Activated CD8-positive, alpha-beta memory T cell treated with anti-CD3 and anti-CD28 coated beads, Interleukin-2, amount 50 U/mL, for 48 hours (primary cell): ENCODE results near the gene LYZL1.
"Not testable (repeated sequence)": the region's sequence is repeated elsewhere in the genome, so short reads cannot be mapped to it uniquely, and the experiment has no call there.

Experiments
- DNase-seq: peaks from one replicate; pipeline ENCODE4 v3.0.0-alpha.2; 2020

LYZL1 gene

DNA sequence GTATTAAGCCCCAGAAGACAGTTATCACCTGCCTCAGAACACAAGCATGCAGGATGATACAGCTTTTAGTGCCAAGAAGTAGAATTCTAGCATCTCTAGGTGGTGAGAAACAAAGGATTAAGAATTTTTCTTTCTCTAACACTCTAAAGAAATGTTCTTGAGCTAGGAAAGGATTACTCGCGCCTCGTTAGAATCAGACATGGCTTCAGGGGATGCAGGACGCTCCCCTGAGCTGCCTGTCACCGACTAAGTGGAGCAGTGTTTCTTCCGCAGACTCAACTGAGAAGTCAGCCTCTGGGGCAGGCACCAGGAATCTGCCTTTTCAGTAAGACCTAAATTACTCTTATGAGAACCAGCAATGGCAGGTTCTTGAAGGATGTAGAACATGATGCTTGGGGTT, at the start of gene LYZL1:
Gene LYZL1 (plus strand): TSS at position 165 of the 400 bp plus-strand sequence. CDS start 2,798 bp downstream, outside the sequence.
- not testable (repeated sequence) for DNase-seq

DNA sequence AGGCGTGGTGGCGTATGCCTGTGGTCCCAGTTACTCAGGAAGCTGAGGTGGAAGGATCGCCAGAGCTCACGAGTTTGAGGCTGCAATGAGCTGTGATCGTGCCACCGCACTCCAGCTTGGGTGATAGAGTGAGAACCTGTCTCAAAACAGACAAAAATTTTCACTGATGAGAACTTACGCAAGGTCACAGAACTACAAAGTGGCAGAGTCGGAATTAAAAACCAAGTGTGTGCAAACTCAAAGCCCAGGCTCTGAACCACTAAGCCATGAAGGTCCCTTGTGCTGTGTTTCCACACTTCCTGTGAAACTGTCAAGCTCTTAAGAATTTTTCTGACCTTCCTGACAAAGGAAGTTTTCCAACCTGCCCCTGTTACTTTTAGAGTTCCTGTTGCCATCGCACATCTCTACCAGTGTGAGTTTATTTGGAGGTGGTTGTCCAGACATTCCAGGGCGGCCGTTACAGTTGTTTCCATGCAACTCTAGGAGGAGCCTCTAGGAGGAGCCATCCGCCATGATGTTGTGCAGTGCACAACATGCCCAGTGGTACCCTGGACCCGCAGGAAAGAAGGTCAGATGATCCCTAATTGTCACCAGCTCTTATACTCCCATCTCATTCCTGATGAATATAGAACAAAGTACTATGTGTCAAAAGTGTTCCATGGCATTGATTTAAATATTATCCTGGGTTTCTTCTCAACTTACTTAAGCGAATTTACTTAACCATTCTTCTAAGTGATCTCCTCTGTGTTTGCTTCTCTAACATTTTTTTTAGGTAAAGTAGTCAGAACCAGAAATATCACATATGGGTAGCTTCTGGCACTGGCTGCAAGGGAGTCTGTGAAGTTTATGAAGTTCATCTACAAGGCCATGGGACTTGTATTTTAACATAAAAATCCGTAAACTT, 49.0 kb upstream of the LYZL1 start:
- DNase-seq: no peak

DNA sequence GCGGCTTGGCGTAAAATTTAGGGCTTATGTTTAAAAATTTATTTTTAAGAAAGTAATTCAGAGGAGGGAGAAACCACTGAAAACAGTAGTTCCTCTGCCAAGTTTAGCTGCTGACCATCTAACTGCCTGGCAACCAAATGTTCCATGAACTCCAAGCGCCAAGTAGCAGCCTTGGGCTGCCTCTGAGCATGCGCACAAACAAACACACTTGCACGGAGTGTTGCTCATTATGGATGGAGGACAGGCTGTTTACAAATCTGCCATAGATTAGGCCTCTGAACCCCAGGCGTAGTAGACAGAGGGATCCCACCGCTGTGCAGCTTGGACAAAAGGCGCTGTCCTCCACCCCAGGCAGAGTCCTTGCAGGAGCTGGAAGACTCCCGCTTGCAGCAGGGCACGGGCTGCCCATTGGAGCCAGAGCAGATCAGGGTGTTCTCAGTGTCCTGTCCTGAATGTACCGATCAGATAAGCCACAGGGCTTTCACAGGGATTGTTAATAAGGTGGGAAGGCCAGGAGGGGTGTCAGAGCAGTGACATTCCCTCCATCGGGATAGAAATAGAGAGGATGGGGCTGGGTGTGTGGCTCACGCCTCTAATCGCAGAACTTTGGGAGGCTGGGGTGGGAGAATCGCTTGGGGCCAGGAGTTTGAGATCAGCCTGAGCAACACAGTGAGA, 47.7 kb upstream of the LYZL1 start:
- DNase-seq: no peak

DNA sequence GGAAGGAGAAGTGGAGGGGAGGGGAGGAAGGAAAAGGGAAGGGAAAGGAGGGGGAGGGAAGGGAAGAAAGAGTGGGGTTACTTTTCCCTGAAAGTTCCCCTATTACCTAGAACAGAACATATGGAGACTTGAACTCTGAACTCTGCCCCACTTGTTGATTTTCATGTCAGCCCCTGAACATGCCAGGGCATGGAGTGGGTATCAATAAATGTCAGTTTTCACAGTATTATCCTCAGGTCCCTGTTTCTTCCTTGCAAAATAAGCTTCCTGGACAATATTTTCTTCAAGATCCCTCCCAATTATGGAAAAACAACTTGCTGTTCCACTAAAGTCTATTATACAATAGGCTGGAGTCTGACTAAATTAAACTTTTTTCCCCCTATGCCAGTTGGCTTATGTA, 46.9 kb upstream of the LYZL1 start:
- DNase-seq: no peak

DNA sequence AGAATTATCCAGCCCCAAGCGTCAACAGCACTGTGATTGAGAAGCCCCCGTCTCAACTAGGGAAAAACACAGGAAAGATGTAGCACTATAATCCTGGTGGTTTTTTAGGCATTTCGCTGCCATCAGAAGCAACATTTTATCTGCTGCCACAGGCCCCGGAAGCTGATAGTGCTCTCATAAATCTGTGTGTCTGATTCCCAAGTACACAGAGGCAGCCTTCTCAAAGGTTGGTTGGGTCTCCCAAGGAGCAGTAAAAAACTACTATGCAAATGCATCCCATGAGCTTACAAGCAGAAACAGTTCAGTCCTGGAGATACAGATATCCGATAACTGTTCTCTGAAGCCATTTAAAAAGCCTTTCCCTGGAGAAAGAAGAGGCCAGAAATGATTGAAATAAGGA, 45.8 kb upstream of the LYZL1 start:
- DNase-seq: no peak

DNA sequence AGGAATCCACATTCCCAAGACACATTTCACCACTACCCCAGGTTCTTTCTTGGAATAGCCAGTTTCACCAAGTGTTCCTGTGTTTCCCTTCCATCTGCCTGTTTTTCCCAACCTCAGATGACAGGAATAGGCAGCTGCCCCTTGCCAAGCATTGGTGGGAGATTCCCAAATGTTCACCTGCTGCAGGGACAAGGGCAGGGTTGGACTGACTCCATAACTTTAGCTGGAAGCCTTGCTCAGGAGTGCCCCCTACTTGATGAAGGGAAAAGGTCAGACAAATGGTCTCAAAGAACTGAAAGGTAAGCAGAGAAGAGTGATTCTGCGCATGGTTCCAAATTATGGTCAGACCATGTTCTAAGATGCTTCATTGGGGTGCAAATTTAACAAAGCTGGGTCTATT, 45.1 kb upstream of the LYZL1 start:
- no peak for DNase-seq

DNA sequence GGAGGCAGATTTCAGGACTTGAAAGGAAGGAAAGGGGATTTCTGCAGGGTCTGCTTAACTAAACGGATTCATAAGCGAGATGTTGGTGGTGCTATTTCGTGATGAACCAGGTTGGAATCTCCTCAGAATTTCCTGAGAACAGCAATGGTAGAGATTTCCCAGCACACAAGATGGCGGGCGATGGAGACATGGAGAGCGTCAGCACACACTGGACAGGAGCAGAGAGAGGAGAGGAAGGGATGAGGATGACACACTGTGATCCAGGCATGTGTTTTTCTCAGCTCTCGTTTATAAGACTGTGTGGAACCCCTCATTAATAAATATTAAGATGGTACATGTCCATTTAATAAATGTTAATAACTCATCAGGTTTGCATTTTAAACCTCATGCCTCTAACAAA, 43.9 kb upstream of the LYZL1 start:
- no peak for DNase-seq

DNA sequence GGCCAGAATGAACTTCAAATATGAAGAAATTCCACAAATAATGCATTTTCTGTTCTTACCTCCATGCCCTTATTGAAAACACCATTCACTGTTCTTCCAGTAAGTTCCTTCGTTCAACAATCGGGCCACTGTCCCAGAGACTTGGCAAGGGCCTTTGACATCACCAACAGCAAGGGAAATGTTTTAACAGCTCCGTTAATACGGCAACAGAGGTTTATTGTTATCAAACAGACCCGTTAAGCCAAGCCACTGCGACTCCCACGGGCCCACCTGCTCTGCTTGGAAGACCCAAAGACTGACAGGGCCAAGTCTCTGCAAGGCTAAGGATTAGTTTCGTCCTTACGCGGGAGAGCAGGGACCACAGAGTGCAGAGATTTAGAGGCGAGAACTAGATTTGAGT, 43.4 kb upstream of the LYZL1 start:
- no peak for DNase-seq

DNA sequence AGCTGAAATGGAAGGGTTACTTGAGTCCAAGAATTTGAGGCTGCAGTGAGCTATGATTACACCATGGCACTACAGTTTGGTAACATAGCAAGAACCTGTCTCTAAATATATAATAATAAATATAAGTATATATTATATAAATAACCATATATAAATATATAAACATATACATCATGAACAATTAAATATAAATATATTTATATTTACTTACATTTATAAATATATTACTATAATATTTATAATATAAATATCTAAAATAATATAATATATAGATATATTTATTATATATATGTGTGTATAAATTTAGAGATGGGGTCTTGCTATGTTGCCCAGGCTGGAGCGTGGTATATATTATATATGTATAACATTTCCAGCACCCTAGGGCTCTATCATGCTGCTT, 42.4 kb upstream of the LYZL1 start:
- DNase-seq: no peak

DNA sequence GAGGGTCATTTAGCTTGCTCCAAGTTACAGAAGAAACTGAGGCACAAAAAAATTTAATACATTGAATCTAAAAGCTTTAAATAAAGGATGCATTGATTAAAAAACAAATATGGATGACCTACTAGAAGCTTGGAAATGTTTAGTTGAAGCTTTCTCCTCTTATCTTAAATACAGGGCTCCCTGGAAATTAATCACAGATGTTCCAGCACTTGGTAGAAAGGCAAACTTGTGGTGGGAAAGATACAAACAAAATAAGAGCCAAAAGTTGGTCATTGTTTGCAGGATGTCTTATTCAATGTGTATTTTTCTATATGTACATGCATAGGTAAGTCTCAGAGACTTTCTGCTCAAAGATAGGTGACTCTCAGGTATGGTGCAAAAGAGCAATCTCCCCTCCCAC, 40.7 kb upstream of the LYZL1 start:
- no peak for DNase-seq

DNA sequence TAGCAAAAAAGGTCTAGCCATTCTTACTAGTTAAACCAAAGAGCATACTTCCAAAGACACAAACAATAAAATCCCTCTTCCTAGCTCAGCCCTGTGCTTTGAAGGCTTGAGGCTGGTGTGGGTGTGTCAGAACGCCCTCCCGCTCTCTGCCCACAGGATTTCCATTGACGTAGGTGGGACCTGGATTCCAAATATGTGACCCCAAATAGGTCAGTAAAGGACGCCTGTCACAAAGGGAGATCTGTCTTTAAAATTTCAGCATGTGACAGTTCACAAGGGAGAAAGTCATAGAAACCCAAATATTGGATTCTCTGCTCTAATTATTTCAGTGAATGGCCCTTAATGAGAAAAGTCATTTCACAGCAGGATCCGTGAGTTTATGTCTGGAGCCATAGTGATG, 39.9 kb upstream of the LYZL1 start:
- no peak for DNase-seq

DNA sequence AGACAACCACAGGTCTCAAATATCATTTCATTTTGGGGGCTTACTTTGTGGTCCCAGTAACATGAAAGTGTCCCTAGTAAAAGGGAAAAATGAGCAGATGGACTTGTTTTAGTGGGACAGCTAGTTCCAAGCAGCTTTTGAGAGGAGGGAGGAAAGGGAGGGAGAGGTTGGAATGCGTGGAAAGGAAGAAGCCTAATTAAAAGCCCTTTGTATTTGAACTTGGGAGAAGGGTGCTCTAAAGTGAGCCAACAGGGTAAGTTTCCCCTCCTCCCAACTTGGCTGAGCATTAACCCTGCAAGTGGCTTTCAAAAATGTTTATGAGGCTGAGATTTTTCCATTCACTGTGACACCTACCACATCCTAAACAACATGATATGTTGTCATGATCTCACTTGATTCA, 38.8 kb upstream of the LYZL1 start:
- DNase-seq: no peak

DNA sequence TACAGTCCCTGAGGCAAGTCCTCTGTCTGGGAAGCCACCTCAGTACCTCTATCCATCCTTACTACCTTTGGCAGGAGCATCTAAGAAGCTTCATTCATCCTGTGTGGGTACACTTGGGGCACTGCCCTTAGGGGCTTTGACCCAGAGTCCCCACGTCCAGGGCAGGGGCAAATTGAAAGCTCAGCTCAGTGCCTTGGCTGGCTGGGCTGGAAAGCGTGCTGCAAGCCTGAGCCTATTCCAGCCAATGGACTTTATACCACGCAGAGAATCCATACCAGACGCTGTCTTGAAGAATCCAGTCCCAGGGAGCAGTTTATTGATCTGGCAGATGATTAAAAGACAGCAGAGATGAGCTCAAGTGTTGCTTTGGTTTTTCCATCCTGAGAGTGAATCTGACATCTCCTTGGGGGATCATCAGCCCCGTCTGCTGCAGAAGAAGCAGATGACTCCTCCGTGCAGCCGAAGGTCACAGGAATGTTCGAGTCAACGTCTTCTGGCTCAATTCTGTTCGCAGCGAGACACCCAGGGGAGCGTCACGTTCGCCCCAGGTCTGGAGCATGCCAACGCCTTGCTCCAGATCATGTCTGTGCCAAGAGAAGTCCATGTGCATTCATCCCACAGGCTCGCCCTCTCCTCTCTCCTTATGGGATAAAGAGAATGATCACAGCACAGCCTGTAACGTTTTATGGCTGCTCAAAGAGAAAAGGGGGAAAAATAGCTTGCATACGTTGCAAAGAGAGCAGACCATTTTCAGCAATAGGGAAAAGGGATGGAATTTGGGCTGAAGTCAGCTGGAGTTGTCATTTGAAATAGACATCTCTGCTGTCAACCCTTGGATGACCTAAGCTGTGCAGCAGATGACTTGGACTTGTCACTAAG, 35.8 kb upstream of the LYZL1 start:
- DNase-seq: no peak

DNA sequence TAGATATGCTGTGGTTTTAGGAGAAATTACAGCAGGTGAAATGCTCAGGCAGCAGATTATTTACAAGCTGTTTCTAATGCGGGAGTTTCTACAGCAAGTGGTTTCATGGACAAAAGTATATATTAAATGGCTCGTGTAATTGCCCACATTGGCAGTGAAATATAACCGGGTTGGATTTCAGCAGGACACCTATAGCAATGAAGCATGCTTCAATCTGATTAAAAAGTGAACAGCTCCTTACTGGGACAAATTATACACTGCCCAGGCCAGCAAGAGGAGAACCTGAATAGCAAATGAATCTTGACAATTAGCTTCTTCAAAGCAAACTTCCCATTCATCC, 35.2 kb upstream of the LYZL1 start:
- no peak for DNase-seq

DNA sequence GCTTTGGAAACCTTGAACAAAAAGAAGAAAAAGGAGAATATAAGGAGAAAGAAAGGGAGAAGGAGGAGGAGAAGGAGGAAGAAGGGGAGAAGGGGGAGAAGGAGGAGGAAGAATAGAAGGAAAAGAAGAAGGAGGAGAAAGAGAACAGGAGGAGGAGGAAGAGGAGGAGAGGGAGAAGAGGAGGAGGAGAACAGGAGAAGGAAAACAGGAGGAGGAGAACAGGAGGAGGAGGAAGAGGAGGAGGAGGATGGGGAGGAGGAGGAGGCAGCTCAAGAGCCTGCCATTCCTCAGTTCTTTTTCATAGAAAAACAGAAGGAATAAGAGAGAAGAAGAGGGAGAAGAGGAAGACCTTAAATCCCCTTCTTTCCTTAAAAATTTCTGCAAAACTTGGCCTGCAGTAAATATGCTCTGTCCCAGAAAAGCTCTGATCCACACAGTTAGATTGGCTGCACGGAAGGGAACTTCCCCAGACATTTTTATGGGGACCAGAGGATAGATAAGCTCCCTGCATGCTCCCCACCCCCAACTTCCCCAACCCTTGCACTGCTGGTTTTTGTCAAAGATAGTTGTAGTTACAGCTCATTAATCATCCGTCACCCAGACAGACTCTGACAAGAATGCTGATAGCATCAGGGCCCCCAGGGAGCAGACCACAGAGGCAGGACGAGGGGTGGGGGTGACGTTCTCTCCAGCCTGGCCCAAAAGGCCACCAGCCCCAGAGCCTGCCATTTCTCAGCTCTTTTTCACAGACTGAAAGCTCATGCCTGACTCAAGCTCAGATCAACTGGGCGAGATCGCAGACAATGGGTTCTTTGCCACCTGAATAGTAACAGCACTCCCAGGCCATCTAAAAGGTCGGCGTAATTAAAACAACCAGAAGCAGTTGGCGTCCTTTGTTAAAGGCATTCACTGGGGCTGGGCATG, 34.5 kb upstream of the LYZL1 start:
- no peak for DNase-seq

DNA sequence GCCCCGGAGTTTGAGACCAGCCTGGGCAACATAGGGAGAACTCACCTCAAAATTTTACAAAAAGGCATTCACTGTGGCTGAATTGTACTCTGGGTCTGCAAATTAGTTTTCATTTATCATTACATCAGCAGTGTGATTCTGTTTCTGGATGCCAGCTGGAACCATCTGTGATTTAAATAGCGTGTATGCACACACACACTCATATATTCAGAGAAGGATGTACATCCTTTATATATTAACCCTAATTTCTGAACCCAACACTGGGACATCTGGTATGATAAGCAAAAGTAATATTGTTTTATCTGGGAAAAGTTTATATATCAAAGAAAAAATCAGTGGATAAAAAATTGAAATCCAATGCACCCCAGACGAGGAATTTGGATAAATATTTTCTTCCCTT, 33.8 kb upstream of the LYZL1 start:
- DNase-seq: no peak

DNA sequence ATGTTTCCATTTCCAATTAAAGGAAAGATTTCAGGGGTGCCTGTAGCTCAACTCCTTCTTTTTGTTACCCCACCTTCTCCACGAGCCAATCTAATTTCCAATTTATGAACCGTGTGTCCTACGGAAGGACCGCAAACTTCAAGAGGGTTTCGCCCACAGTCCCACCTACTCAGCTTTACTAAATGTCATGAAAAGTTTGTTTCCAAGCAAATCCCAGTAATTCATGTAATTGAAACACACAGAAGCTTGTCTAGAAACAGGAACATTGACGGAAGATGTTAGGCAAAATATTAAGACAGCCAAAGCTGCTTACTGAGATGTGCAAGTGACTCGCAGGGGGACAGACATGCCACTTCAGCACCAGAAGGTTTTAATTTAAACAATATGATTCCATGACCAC, 32.9 kb upstream of the LYZL1 start:
- DNase-seq: no peak

DNA sequence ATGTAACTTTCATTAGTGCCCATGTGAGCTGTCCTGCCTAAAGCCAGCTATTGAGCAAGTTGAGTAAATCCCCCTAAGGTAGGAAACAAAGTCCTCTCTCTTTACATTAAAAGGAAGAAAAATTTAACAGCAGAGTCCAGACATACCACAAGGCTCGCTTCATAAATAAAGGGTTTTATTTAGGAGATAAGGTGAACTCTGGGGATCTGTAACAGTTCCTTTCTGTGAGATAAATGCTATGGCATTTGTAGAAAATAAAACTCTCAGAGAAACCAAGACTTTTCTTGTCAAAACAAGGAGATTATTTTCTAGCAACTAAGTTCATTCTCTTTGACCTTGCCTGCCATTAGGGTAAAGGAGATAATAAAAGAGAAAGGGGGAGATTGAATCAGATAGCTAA, 32.3 kb upstream of the LYZL1 start:
- no peak for DNase-seq

DNA sequence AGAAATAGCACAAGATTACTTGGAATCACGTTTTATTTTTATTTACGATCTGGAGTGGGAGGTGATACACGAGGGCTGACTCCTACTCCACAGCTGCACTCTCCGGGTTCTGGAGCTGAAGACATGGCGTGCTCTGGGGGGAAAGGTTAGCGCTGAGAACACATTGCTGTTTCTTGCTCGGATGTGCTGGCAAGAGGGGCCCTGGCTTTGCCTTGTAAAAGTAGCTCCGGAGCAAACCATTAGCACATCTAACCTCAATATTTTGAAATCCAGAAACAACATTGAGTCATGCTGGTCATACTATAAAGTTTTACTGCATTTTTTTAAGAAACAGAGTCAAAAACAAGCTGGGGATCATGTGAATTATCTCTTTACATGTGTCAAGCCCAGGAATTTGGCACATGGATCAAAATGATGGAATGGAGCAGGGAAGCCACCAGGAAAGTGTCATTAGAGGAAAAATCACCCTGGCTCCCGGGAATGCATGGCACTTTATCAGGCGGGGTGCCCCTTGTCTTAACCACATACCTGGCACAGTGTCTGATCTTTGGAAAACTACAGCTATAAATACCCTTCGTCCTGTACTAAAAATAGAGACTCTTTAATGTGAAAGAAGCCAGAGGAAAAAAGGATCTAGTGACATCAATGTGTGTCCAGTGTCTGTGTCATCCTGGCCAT, 31.6 kb upstream of the LYZL1 start:
- DNase-seq: no peak

DNA sequence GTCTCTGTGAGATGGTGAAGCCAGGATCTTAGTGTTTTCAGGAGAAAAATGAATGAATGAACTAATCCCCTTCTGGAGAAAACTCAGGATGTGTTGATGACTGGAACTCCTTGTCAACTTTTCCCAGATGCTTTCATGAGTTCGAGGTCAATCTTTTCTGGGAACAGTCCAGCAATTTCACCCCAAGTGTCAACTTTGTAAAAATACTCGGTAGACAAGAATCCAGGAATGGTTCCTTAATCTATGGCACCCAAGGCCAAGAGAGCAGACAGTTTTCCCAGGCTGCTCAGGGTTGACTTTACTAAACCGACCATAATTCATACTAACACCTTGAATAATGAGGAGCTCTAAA, 31.1 kb upstream of the LYZL1 start:
- DNase-seq: no peak

DNA sequence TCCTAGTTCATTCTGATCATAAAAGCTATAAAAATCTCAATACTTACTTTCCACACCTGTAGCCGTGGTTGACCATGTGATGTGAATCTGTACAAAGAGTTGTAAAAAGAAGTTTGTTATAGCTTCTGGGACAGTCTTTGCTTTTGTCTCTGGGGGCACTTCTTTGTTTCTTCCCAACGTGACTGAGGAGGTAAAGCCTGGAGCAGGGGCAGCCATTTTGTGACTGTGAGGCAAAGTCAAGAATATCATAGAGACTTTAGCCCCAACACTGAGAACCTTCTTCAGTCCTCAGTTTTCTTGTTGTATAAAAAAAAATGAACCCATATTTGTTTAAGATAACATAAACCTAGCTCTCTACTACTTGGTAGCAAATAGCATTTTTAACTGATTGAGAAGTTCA, 29.4 kb upstream of the LYZL1 start:
- no peak for DNase-seq

DNA sequence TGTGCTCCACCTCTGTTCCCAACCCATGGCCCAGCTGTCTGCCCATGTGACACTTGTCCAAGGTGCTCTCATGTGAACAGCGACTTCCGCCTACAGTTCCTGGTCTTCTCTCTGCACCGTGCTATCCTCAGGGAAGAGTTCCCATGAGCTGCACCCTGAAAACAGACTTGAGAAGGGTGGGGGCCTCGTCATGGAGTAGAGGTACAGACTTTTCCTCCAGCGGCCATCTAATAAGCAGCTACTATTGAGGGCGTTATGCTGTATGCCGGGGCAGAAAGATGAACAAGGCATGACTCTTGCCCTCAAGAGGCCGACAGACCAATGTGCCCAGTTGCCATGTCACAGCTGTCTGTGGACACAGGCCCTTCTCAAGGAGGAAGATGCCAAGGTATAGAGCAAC, 25.4 kb upstream of the LYZL1 start:
- no peak for DNase-seq
